GM12875 (cell line): Measurements from ENCODE around the gene CLEC2D.

Source experiments
- H3K4me3 ChIP-seq: one replicate; pipeline ENCODE4 v1.5.1; 2011; ENCODE audit warnings: low read depth, low read length, control low read depth
- CTCF ChIP-seq: IDR thresholded peaks from 2 replicates; pipeline ENCODE4 v1.5.1; 2011; ENCODE audit warnings: low read depth, mild to moderate bottlenecking, control low read depth, inconsistent platforms, low read length, moderate library complexity, borderline replicate concordance; ENCODE audit not compliant: insufficient read depth

The CLEC2D gene

GRCh38 chr12:9646794-9647781, 22.4 kb upstream of the CLEC2D start:
- no peak for TF ChIP-seq CTCF
- H3K4me3 ChIP-seq: peak overlapping the region; percentile 50

- no peak for TF ChIP-seq CTCF
- H3K4me3 ChIP-seq: peak overlapping the region; percentile 50
These were observed 21.4 kb upstream of the CLEC2D start for GRCh38 chr12:9647825-9648700.

GRCh38 chr12:9648701-9649531, 20.6 kb upstream of the CLEC2D start:
- H3K4me3 ChIP-seq: peak overlapping the region; percentile 50
- TF ChIP-seq CTCF: no peak

GRCh38 chr12:9649532-9649940, 20.0 kb upstream of the CLEC2D start:
- TF ChIP-seq CTCF: no peak
- H3K4me3 ChIP-seq: peak overlapping the region; percentile 50

GRCh38 chr12:9650151-9650576, 19.3 kb upstream of the CLEC2D start:
- TF ChIP-seq CTCF: no peak
- H3K4me3 ChIP-seq: peak overlapping the region; percentile 38

- no peak overlapping the region for H3K4me3 ChIP-seq
- no peak for TF ChIP-seq CTCF
These were observed 18.2 kb upstream of the CLEC2D start for GRCh38 chr12:9651265-9651729.
